ENCODE data around the gene SRPK1.
A peak's percentile ranks its signal among the peaks of the same experiment; 100 is the strongest.

SRPK1 gene

DNA sequence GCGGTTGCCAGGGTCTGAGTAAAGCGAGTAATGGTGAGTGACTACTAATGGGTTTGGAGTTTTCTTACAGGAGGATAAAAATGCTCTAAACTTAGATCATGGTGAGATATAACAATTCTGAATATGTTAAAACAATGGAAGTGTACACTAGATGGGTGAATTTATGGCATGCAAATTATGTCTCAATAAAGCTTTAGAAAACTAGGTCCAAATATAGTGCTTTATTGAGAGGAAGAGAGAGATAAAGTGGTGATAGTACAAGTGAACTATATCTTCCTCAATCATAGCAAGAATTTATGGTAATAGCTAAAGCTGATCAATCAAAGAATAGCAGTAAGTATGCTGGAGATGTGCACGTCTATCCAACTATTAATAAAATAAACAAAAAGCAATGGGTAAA lies 23.9 kb downstream of the SRPK1 start:
- DNase-seq = no peak

DNA sequence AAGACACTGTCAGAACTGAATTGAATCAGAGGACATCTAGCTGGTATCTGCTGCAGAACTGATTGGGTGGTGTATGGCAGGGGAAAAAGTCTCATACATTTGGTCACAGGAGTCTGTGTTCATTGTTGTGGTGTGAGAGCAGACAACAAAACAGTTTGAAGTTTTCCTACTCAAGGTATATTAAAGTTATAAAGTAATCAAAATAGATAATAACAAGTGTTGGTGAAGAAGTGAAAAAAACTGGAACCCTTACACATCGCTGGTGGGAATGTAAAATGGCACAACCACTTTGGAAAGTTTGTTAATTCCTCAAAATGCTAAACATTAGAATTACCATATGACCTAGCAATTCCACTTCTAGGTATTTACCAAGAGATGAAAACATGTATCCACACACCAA lies 24.7 kb downstream of the SRPK1 start:
- DNase-seq = no peak

DNA sequence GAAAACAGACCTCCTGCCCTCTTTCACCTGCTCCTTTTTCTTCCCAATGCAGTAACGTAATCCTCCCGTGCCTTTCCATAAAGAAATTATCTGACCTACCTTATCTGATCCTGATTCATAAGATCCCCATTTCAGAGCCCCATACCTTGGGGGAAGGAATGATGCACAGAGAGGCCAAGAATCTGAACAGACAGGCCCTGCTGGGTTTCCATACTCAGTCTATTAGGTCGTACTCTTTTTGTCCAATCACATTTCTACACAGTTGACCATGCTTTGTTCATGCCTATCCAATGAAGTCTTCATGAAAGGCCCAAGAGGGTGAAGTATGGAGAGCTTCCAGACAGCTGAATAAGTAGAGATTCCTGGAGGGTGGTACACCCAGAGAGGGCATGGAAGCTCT lies 25.3 kb downstream of the SRPK1 start:
- no peak for DNase-seq

DNA sequence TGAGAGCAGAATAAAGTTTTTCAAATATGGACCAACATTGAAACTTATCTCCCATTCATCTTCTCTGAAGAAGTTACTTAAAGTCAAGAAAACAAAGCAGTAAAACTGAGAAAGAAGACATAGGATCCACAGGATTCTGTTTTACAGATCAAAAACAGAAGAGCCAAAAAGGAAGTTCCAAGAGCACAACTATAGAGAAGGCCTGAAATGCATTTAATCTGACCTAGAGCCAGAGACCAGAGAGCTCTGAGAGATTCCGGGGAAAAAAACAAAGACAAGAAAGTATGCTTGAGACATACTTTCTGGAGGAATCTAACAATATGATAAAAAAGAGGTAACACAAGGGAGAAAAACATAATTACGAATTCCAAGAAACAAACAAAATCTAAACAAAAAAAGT lies 26.1 kb downstream of the SRPK1 start:
- no peak for DNase-seq

DNA sequence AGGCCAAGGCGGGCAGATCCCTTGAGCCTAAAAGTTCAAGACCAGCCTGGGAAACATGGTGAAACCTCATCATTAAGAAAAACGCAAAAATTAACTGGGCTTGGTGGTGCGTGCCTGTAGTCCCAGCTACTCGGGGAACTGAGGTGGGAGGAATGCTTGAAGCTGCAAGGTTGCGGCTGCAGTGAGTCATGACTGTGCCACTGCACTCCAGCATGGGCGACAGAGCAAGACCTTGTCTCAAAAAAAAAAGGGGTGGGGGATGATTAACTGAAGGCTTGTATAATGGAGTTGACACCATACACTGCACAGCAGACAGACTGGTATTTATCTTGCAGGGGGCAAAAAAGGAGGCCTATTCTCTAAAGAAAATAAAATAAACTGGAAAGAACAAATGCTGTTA lies 27.7 kb downstream of the SRPK1 start:
- no peak for DNase-seq

DNA sequence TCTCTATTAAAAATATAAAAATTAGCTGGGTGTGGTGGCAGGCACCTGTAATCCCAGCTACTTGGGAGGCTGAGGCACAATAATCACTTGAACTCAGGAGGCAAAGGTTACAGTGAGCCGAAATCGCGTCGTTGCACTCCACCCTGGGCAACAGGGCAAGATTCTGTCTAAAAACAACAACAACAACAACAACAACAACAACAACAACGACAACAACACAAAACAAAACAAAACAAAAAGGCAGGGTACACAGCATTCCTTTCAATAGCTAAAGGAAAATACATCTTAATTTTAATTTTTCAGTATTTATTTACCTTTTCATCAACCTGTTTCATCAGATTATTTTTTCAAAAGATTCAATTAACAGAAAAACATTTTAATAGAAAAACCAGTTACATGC lies 28.4 kb downstream of the SRPK1 start:
- DNase-seq = no peak

DNA sequence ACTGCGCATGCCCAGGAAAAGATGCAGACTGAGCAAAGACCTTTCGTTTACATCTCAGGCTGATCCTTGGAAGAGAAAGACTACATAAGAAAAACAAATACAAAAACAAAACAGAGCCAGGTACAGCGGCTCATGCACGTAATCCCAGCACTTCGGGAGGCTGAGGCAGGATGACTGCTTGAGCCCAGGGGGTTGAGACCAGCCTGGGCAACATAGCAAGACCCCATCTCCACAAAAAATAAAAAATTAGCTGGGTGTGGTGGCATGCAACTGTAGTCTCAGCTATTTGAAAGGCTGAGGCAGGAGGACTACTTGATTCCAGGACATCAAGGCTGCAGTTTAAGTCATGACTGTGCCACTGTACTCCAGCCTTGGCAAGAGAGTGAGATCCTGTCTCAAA lies 41.7 kb downstream of the SRPK1 start:
- DNase-seq = no peak

DNA sequence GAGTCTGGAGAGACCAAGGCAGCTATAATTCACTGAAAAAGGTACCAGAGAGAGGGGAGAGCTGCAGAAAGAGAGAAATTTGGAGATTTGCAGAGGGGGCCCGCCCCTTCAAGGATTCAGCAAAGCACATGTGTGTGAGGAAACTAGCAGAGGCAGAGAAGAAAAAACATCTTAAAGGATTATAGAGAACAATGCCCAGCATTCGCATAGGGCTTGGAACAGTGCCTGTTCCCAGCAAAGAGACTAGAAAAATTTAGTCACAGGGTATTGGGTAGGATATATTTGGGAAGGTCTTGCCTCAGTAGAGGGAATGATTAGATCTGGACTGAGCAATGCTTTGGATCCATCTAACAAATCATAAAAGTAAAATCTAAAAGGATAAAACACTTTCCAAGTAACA lies 44.0 kb downstream of the SRPK1 start:
- no peak for DNase-seq

DNA sequence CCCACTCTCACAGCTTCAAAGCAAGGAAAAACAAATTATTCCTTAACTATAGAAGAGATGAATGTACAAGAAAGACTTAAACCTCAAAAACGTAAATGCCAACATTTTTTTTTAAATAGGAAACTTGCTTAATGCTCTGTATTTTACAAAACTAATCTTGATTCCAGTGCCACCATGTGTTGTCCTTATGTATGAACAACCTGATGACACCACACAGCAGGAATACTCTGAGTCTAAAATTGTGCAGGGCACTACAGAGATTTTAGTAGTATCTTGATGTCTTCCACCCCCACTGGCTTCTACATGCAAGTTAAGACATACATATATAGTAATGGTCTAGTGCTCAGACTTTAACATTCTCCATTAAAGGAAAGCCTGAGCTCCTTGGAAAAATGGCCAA lies 46.2 kb downstream of the SRPK1 start:
- no peak for DNase-seq

DNA sequence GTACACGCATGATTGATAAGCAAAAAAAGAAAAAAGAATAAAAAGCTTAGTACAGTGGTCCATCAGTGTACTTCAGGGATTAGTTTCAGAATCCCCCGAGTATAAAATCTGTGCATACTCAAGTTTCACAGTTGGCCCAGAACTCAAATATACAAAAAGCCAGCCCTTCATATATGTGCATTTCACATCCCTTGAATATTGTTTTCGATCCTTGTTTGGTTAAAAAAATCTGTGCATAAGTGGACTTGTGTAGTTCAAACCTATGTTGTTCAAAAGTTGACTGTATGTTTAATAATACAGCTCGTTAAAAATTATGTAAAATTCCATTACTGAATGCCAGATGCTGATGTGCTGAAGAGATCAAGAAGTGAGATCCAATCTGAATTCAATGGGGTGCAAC lies 61.5 kb downstream of the SRPK1 start:
- no peak for DNase-seq

DNA sequence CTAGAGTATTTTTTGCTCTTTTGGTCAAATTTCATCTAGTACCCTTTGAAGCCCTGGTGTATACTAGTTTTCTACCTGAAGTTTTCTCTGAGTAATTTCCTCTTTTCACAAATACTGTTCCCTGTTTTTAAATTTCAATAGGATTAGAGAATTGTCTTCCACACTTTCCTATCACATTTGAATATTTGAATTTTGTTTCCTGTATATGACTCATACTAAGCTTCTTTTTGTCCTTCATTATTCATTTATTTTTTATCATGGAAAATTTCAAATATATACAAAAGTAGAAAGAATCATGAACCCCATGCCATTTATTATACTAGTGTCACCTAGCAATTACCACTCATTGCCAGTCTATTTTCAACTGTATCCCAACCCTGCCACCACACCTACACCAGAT lies 63.0 kb downstream of the SRPK1 start:
- DNase-seq = no peak

DNA sequence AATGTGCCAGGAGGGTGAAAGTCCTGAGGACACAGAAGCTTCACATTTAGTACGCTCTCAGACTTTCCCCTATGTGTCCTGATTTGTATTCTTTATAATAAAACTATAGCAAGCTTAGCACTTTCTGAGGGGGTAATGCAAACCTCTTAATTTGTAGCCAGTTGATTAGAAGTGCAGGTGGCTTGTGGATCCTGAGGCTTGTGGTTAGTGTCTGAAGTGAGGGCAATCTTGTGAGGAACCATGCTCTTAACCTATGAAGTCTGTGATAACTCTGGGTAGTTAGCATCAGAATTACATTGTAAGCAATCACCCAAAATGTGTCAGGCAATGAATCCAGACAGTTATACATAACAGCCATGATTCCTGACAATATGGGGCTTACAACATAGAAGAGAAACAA lies 64.6 kb downstream of the SRPK1 start:
- DNase-seq = no peak

DNA sequence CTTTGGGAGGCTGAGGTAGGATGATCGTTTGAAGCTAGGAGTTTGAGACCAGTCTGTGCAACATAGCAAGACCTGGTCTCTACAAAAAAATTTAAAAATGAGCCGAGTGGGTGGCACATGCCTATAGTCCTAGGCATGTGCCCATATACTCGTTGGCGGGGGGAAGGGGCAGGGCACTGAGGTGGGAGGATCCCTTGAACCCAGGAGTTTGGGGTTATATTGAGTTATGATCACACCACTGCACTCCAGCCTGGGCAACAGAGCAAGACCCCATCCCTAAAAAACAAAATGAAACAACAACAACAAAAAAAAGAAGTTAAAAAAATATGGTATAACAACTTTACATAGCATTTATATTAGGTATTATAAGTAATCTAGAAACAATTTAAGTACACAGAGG lies 67.9 kb downstream of the SRPK1 start:
- DNase-seq = no peak

DNA sequence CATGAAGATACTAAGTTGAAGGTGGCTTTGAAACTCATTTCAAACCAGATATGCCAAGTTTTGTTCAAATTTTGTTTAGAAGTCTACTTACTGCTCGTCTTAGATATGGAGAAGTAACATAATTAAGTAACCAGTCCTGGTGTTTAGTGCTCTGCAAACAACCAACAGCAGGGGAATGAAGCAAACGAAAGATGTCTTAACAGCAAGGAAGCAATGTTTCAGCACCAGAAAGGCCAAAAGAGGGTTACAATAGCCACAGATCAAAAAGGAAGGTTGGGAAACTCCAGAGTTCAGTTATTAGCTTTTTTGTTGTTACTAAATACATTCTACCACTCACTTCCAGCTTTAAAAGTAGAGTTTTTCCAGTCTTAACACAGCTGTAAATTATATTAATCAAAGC lies 70.7 kb downstream of the SRPK1 start:
- DNase-seq = no peak

DNA sequence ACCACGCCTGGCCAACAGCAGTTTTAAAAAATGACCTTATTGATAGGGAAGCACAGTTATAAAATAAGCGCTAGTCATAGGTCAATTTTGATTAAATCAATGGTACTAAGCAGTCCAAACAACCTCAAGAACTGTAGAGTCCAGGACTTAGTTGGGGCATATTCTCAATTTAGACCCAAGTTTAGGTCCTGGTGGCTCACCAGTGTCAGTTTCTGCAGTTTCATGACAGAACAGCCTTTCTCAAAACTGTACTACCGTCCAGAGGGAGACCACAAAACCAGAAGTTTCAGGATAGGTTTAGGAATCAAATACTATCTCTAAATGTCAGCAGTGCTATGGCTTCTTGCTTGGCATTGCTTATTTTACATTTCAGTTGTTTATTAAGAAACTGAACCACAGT lies 76.6 kb downstream of the SRPK1 start:
- no peak for DNase-seq

DNA sequence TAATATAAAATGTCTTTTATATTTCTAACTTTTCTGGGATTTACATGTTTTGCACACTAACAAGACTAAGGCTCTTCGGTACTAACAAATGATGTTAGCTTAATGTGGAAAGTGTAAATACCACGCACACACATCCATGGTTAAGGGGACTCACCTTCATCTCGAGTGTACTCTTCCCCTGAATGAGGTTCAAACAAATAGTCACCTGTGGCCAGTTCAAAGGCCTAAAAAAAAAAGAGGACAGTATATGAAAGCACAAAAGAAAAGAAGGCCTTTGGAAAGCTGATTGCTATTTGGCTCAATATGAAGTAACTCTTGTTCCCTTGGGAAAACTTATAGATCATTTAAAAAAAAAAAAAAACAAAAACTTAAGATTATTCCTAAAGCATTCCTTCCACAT lies 78.5 kb downstream of the SRPK1 start:
- no peak for DNase-seq

DNA sequence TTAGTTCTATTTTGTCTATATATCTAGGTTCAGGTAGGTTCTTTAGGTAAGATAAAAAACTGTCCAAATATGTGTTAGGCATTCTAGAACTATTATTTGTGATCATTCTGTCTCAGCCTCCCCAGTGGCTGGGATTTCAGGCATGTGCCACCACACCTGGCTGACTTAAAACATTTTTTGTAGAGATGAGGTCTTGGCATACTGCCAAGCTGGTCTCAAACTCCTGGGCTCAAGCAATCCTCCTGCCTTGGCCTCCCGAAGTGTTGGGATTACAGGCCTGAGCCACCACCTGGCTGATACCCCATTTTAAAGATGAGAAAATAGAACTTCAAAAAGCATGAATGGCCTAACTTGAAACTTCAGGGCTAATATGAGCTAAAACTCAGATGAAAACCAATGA lies 81.9 kb downstream of the SRPK1 start:
- no peak for DNase-seq

DNA sequence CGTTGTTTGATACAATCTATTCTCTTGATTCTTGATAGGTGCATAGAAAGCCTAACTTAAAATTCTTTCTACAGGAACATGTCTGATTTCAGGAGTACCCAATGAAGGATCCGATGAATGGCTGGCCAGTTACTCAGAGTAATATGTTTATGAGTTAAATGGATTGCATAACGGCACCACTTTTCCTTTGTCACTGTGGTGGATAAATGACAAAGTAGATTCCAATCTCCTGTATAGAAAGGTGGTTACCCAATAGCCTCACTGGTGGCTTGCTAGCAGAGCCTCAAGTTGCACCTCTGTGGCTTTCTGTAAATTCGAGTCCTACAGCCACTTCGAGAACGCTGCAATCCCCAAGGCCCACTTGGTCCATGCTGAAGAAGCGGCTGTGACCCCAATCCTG lies 87.4 kb downstream of the SRPK1 start:
- no peak for DNase-seq

DNA sequence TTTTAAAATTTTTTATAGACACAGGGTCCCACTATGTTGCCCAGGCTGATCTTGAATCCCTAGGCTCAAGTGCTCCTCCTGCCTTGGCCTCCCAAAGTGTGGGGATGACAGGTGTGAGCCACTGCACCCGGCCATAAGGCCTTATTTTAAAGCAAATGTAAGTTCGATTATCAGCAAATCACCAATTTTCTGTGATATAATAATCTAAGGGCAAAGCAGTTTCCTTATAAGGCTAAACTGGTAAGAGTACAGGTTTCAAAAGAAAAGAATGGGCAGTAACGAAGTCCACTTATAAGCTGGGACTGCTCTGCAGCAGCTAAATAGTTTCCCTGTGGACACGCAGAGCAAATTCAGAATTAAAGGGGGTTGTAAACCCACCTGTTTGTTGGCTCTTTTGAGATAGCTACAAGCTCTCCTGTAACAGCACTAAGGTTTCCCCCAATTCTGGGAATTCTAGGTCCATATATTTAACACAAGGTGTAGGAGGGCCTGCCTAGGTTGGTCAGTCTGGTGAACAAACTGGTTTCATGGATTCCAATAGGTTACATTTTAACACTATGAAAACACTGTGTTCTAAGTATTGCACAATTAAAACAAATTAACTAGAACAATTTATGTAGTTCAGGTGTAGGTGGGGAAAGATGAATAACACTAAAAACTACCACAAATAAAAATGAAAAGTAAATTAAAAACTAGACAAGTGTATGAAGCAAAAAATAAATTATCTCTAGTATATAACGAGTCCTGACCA lies 89.5 kb downstream of the SRPK1 start:
- DNase-seq = no peak

DNA sequence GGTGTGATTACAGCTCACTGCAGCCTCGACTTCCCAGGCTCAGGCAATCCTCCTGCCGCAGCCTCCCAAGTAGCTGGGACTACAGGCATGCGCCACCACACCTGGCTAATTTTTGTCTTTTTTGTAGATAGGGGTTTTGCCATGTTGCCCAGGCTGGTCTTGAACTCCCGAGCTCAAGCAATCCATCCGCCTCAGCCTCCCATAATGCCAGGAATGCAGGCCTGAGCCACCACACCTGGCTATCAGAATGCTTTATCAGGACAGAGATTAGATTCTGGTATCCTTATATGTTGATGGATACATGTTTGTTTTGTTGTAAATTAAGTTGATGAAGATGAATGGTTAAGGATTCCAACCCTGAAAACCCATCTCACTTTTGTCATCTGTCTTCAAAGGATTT lies 91.6 kb downstream of the SRPK1 start:
- DNase-seq = no peak

DNA sequence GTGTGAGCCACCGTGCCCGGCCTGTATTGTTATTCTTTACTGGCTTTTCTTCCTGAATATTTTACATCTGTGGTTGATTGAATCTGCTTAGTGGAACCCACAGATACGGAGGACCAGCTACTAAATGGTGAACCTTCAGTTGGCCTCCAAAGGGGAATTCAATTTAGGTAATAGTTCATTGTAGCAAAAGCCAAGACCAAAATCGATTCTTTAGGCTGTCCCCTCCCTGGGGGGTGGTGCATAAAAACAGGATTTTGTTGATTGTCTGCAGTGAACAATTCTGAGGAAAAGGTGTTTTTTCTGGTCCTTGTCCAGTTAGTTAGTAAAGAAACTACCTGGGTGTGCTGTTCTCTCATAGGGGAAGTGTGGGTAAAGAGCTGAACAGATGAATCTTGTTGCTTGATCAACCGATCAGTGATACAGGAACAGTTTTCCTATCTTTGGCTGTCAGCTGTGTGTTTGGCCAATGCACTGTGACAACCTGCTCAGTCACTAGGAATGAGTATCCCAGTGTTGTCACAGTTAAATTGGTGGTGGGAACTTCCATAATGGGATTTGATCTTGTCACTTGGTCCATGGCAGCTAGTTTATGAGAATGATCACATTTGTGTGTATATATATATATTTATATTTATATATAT lies 96.2 kb downstream of the SRPK1 start:
- no peak for DNase-seq

DNA sequence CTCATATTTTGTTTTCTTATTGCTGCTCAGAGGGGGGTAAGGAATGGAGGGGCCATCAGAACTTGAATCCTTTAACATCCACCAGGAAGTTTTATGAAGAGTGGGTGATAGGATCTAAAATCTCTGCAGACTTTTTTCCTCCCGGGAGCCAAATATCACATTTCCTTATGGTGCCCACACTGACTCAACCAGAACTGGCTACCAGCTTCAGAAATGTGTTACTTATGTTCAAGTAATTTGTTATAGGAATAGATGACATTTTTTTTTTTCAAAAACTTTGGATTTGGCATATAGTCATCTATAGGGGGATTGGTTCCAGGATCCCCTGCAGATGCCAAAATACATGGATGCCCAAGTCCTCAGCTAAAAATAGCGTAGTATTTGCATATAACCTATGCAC lies 97.3 kb downstream of the SRPK1 start:
- DNase-seq = no peak

DNA sequence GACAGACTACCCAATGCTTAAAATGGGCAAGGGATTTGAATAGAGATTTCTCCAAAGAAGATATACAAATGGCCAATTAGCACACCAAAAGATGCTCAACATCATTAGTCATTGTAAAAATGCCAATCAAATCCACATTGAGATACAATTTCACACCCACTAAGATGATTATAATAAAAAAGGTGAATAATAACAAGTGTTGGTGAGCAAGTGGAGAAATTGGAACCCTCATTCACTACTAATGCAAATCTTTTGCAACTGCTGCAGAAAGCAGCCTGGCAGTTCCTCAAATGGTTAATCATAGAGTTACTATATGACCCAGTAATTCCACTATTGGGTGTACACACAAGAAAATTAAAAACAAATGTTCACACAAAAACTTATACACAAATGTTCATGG lies 103.4 kb downstream of the SRPK1 start:
- no peak for DNase-seq

DNA sequence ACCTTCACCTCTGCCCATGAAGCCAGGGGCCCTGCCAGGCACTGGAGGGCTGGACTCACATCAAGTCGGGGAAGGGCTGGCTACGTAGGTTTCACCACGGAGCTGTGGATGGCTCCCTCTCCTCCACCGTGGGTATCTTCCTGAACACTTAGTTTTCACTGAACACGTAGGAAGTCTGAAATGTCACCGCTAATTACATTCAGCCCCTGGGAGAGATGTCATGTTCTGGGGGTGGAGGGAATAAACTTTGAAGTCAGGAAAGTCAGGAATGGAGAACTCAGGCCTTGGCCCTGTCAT lies 109.3 kb downstream of the SRPK1 start:
- no peak for DNase-seq

DNA sequence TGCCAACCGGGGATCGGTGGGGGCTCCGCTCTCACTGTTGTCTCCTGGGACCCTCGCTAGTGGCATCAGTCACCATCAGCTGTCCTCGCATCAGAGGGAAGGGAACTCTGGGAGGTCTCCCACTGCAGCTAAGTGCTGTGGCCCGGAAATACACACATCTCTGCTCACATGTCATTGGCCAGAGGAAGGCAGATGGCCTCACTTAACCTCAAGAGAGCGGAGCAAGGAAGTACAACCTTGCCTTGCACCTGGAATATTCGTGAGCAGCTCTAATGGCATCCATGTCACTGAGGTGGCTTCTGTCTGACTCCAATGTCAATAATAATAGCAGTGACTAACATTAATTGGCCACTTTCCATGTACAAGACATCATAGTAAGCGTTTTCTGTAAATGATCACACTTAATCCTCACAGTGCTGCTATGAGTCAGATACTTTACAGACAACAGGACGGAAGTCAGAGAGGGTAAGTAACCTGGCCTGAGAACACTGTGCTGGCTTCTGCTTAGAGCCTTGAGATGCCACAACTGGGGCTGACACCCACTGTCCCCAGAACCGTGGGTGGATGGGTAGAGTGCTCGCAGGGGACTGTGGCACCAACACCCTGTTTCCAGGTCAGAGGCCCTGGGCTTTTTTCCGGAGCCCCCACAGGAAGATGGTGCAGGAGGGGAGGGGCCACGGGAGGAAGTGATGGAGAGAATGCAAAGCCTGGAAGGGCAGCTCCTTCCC lies 109.8 kb downstream of the SRPK1 start:
- peak; percentile 47 for DNase-seq

Data from NCI-H510A (cell line).